Epithelial cell of esophagus (primary cell): ENCODE measurements around the gene SLC66A3.

Experiments
- DNase-seq: peaks from one replicate; pipeline ENCODE4 v3.0.0; 2010; ENCODE audit warnings: low read depth
- H3K4me3 ChIP-seq: 2 replicates; pipeline ENCODE4 v1.5.1; 2011; ENCODE audit warnings: mild to moderate bottlenecking, low read length, control low read depth
- TF ChIP-seq, protein P1 (sequence below): IDR thresholded peaks from 2 replicates; pipeline ENCODE4 v1.5.1; 2011; ENCODE audit warnings: low read depth, mild to moderate bottlenecking, low read length, control low read depth, inconsistent platforms; ENCODE audit not compliant: insufficient read depth; ENCODE audit errors: missing control alignments

Gene SLC66A3

DNA sequence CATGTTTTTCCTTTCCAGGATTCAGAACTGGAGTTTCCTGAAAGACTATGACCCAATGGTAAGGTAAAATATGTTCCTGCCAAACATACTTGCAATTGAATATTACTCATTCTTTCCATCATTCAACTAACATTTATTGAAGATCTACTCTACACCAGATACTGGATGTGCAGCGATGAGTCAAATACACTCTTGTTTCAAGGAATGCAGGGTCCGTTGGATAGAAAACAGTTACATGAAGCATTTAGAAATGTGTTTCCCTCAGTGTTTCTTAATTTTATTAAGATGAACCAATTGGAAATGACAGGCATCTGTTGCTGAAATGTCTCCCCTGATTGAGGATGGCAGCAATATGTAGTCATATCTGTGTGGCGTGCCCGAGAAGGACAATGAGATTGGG is 14.8 kb upstream of the SLC66A3 start:
- no peak overlapping the region for H3K4me3 ChIP-seq
- peak; percentile 36 for DNase-seq
- TF ChIP-seq, protein P1, sequence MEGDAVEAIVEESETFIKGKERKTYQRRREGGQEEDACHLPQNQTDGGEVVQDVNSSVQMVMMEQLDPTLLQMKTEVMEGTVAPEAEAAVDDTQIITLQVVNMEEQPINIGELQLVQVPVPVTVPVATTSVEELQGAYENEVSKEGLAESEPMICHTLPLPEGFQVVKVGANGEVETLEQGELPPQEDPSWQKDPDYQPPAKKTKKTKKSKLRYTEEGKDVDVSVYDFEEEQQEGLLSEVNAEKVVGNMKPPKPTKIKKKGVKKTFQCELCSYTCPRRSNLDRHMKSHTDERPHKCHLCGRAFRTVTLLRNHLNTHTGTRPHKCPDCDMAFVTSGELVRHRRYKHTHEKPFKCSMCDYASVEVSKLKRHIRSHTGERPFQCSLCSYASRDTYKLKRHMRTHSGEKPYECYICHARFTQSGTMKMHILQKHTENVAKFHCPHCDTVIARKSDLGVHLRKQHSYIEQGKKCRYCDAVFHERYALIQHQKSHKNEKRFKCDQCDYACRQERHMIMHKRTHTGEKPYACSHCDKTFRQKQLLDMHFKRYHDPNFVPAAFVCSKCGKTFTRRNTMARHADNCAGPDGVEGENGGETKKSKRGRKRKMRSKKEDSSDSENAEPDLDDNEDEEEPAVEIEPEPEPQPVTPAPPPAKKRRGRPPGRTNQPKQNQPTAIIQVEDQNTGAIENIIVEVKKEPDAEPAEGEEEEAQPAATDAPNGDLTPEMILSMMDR = no peak

DNA sequence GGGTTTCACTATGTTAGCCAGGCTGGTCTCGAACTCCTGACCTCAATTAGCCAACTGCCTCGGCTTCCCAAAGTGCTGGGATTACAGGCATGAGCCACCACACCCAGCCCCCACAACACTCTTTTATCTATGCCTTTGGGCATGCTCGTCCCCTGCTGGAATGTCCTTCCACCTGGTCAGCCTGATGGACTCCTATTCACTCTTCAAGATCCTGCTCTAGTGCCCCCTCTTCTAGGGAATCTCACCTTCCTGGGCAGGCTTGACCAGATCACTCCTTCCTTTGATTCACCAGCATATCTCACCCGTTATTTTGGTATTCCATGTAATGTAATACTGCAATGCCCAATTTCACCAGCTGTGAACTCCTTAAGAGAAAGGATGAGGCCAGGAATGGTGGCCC is 13.9 kb upstream of the SLC66A3 start:
- TF ChIP-seq, protein P1 = no peak
- no peak overlapping the region for H3K4me3 ChIP-seq
- no peak for DNase-seq

DNA sequence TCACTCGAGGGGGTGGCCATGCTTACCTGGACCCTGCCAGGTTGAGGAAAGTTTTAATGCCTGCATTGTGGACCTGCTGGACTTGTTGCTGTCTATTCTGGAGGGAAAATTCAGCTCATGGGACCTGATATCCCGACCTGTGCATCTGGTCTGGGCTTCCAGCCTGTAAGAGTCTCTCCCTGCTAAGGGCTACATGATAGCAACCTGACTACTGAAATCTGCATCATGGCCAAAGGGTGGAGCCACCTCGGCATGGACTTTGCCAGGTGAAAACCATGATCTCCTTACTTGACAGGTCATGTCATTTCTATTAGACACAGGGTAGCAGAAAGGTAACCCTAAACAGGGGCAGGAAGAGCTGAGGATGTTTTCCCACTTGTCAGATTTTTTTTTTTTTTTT is 12.9 kb upstream of the SLC66A3 start:
- H3K4me3 ChIP-seq = no peak overlapping the region
- TF ChIP-seq, protein P1 = no peak
- DNase-seq = no peak

DNA sequence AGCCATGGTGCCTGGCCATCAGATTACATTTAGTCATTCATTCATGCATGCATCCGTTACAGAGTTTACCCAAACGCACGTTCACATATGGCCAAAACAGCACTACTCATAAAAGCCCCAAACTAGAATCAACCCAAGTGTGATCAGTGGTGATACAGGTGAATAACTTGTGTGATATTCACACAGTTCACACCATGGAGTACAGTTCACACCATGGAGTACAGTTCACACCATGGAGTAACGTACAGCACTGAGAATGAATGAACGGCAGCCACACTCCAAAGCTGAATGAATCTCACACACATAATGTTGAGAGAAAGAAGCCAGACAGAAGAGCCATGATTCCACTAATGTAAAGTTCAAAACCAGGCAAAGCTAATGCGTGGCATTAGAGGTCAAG is 12.3 kb upstream of the SLC66A3 start:
- TF ChIP-seq, protein P1 = no peak
- H3K4me3 ChIP-seq = no peak overlapping the region
- no peak for DNase-seq

DNA sequence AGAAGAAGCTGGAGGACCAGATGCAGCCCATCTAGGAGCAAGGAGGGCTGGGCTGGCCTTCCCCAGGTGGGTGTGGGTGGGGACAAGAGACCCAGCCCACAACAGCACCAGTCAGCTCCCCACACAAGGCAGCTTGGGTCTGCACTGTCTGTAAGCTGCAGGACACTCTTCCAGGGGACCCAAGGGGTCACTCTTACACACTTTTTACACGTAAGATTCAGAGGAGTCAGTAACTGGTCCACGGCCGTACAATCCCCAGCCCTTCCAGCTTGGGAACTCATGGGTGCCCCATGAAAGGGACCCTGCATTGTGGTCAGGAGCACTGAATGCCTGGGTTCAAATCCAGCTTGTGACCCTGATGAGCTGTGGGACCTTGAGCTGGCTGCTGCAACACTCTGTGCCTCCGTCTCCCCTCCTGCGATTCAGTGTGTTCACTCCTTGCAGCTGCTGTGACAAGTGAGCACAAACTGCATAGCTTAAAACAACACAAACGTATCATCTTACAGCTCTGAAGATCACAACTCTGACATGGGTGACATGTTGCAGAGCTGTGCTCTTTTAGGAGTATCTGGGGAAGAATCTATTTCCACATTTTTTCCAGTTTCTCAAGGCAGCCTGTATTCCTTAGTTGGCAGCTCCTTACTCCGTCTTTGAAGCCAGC is 11.1 kb upstream of the SLC66A3 start:
- no peak overlapping the region for H3K4me3 ChIP-seq
- TF ChIP-seq, protein P1 = no peak
- DNase-seq = no peak

DNA sequence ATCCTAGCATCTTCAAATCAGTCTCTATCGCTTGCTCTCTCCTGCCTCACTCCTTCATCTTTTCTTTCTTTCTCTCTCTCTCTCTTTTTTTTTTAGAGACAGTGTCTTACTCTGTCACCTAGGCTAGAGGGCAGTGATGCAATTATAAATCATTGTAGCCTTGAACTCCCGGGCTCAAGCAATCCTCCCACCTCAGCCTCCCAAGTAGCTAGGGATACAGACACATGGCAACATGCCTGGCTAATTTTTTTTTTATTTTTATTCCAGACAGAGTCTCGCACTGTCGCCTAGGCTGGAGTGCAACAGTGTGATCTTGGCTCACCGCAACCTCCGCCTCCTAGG is 10.6 kb upstream of the SLC66A3 start:
- TF ChIP-seq, protein P1 = no peak
- DNase-seq = no peak

DNA sequence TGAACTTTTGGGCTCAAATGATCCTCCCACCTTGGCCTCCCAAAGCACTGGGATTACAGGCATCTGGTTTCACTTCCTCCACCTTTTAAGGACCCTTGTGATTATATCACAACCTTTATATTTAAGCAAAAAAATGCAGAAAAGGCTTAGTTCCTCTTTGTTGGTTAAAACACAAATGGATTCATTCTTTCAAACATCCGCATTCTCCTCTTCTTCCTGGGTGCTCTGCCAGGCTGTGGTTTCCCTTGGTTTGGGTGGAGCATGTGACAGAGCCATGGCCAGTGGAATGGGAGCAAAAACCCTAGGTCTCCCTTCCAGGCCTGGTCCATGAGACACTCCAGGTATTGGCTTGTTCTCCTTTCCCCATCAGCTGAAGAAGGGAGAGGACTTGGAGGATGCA is 9.9 kb upstream of the SLC66A3 start:
- no peak overlapping the region for H3K4me3 ChIP-seq
- TF ChIP-seq, protein P1 = no peak
- no peak for DNase-seq

More for the DNA sequence above, 10.6 kb upstream of the SLC66A3 start:
- H3K4me3 ChIP-seq = no peak overlapping the region
